Neural crest cell (in vitro differentiated cells): ENCODE data around the gene WNT3A. TPM values are rescaled to one million over a fixed set of nuclear protein-coding genes. Genes with fewer than 3 reads are reported as not detected.

Experiments used
- DNase-seq: peaks from one replicate; pipeline ENCODE4 v3.0.0; 2021; ENCODE audit warnings: low read depth, mixed read lengths, low spot score
- H3K27ac Mint-ChIP-seq: one replicate; pipeline ENCODE4 v1.8.0; 2021; ENCODE audit warnings: mild to moderate bottlenecking, mixed read lengths; ENCODE audit not compliant: unreplicated experiment
- H3K27me3 Mint-ChIP-seq: 2 replicates; pipeline ENCODE4 v1.8.0; 2021; ENCODE audit warnings: low read depth, mild to moderate bottlenecking, mixed read lengths
- H3K36me3 Mint-ChIP-seq: 2 replicates; pipeline ENCODE4 v1.8.0; 2021; ENCODE audit warnings: low read depth, mild to moderate bottlenecking, mixed read lengths
- H3K4me1 Mint-ChIP-seq: 2 replicates; pipeline ENCODE4 v1.8.0; 2021; ENCODE audit warnings: mixed read lengths
- H3K4me3 Mint-ChIP-seq: one replicate; pipeline ENCODE4 v1.8.0; 2021; ENCODE audit warnings: mild to moderate bottlenecking, mixed read lengths
- H3K9me3 Mint-ChIP-seq: 2 replicates; pipeline ENCODE4 v1.8.0; 2021; ENCODE audit warnings: mixed read lengths
- total RNA-seq: library from RNA; stranded (reverse); gene quantifications from 2 replicates; pipeline ENCODE4 v1.2.1, GENCODE V29; 2021
- TF ChIP-seq, protein P1 (sequence below): fragments of 200-600 bp; sonication (generic); conservative IDR thresholded peaks from 2 replicates; pipeline ENCODE4 v1.5.0; 2021; ENCODE audit warnings: antibody characterized with exemption, mild to moderate bottlenecking

The WNT3A gene
- total RNA-seq, 1 donor from 2014 or later, result not detected

DNA sequence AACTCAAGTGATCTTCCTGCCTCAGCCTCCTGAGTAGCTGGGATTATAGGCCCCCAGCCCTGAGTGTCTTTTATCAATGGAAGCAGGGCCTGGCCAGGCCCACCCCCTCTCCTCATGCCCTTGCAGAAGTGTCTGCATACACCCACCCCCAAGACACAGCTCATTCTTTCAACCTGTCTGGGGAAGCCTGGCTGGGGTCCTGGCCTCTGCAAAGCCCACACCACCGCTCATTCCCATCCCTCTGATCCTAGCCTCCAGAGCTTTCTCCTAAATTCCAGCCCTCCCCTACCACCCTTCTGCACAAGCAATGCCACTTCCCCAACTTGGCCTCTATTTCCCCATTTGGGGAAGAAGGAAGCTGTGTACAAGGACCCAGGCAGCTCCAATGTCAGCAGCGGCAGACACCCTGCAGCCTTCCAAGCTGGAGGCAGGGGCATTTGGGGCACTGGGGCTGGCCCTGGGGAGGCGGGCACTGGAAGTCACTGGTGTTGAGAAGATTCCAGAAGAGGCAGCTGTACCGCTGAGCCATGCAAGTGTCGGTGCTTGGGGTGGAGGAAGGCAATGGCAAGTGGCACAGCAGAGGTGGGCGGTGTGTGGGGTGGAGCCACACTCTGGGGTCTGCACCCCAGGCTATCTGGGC is 42.0 kb downstream of the WNT3A start:
- H3K36me3 Mint-ChIP-seq, result no peaks in the 10 kb centered on the region
- DNase-seq, result no peak
- H3K27me3 Mint-ChIP-seq, result peaks cover 72% of the 10 kb centered on the region
- TF ChIP-seq, protein P1, sequence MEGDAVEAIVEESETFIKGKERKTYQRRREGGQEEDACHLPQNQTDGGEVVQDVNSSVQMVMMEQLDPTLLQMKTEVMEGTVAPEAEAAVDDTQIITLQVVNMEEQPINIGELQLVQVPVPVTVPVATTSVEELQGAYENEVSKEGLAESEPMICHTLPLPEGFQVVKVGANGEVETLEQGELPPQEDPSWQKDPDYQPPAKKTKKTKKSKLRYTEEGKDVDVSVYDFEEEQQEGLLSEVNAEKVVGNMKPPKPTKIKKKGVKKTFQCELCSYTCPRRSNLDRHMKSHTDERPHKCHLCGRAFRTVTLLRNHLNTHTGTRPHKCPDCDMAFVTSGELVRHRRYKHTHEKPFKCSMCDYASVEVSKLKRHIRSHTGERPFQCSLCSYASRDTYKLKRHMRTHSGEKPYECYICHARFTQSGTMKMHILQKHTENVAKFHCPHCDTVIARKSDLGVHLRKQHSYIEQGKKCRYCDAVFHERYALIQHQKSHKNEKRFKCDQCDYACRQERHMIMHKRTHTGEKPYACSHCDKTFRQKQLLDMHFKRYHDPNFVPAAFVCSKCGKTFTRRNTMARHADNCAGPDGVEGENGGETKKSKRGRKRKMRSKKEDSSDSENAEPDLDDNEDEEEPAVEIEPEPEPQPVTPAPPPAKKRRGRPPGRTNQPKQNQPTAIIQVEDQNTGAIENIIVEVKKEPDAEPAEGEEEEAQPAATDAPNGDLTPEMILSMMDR, result no peak
- H3K4me1 Mint-ChIP-seq, result peaks cover 4% of the 10 kb centered on the region
- no peaks in the 10 kb centered on the region for H3K9me3 Mint-ChIP-seq
- H3K27ac Mint-ChIP-seq, result no peak overlapping the region
- H3K4me3 Mint-ChIP-seq, result no peak overlapping the region

DNA sequence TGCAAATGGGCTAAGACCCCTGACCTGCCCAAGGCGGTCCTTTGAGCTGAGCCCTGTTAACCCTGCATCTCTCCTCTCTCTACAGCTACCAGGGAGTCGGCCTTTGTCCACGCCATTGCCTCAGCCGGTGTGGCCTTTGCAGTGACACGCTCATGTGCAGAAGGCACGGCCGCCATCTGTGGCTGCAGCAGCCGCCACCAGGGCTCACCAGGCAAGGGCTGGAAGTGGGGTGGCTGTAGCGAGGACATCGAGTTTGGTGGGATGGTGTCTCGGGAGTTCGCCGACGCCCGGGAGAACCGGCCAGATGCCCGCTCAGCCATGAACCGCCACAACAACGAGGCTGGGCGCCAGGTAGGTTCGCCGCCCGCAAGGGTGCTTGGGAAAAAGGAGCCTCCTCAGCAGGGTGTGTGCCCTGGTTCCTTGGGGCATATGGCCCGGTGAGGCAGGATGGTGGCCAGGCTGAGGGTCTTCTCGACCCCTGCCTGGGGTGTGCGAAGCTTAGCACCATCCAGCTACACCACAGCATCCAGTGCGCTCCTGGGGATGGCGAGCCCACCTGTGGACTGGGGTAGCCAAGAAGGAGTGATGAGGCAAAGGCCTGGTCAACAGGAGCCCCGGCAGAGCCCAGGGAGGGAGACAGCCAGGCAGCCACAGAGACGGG is 43.9 kb downstream of the WNT3A start:
- H3K4me1 Mint-ChIP-seq, result peaks cover 4% of the 10 kb centered on the region
- no peak overlapping the region for H3K27ac Mint-ChIP-seq
- no peaks in the 10 kb centered on the region for H3K36me3 Mint-ChIP-seq
- TF ChIP-seq, protein P1, result no peak
- peaks cover 68% of the 10 kb centered on the region for H3K27me3 Mint-ChIP-seq
- H3K4me3 Mint-ChIP-seq, result no peak overlapping the region
- DNase-seq, result no peak
- H3K9me3 Mint-ChIP-seq, result no peaks in the 10 kb centered on the region

DNA sequence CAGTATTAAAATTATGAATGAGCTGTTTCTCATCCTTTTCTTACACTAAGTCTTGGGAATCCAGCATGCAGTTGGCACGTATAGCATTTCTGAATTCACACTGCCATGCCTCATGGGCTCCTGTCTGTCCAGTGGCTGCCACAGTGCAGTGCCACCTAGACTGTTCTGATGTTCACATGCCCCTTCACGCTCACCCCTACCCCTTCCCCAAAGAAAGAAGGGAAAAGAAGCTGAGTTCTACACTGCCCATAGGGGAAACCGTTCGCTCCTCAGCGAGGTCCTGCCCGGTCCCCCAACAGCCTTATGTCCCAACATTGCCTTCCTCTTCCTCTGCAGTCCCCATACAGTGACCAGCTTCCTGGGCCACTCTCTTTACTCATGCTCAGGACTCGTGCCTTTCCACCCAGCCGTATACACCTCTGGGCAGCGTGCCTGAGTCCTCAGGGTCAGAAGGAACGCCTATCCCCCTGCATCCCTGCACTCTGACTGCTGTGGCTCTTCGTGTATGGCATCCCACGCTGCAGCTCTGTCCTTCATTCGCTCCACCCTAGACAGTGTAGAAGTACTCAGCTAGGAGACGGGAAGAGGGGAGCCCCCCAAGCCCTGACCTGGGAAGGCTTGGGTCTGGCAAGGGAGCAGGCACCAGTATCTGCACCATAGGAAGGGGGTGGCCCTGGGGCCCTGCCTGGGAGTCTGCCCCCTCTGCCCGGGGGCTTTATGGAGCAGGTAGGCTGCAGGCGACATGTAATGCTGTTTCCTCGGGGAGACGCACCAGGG is 51.6 kb downstream of the WNT3A start:
- no peak for DNase-seq
- TF ChIP-seq, protein P1, result no peak
- Mint-ChIP-seq H3K4me1 (peaks cover 4% of the 10 kb centered on the region), H3K36me3 (no peaks in the 10 kb centered on the region), H3K9me3 (no peaks in the 10 kb centered on the region), H3K27ac (no peak overlapping the region), H3K4me3 (no peak overlapping the region), H3K27me3 (peaks cover 84% of the 10 kb centered on the region)

DNA sequence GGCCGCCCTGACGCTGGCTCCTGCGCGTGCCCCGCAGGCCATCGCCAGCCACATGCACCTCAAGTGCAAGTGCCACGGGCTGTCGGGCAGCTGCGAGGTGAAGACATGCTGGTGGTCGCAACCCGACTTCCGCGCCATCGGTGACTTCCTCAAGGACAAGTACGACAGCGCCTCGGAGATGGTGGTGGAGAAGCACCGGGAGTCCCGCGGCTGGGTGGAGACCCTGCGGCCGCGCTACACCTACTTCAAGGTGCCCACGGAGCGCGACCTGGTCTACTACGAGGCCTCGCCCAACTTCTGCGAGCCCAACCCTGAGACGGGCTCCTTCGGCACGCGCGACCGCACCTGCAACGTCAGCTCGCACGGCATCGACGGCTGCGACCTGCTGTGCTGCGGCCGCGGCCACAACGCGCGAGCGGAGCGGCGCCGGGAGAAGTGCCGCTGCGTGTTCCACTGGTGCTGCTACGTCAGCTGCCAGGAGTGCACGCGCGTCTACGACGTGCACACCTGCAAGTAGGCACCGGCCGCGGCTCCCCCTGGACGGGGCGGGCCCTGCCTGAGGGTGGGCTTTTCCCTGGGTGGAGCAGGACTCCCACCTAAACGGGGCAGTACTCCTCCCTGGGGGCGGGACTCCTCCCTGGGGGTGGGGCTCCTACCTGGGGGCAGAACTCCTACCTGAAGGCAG is 52.3 kb downstream of the WNT3A start:
- no peak overlapping the region for H3K4me3 Mint-ChIP-seq

More for the DNA sequence above, 52.3 kb downstream of the WNT3A start:
- Mint-ChIP-seq H3K4me1 (peaks cover 4% of the 10 kb centered on the region), H3K36me3 (no peaks in the 10 kb centered on the region), H3K27ac (no peak overlapping the region), H3K9me3 (no peaks in the 10 kb centered on the region), H3K27me3 (peaks cover 78% of the 10 kb centered on the region)
- TF ChIP-seq, protein P1, result no peak
- no peak for DNase-seq
